ENCODE measurements around the gene CARMIL1.

DNA sequence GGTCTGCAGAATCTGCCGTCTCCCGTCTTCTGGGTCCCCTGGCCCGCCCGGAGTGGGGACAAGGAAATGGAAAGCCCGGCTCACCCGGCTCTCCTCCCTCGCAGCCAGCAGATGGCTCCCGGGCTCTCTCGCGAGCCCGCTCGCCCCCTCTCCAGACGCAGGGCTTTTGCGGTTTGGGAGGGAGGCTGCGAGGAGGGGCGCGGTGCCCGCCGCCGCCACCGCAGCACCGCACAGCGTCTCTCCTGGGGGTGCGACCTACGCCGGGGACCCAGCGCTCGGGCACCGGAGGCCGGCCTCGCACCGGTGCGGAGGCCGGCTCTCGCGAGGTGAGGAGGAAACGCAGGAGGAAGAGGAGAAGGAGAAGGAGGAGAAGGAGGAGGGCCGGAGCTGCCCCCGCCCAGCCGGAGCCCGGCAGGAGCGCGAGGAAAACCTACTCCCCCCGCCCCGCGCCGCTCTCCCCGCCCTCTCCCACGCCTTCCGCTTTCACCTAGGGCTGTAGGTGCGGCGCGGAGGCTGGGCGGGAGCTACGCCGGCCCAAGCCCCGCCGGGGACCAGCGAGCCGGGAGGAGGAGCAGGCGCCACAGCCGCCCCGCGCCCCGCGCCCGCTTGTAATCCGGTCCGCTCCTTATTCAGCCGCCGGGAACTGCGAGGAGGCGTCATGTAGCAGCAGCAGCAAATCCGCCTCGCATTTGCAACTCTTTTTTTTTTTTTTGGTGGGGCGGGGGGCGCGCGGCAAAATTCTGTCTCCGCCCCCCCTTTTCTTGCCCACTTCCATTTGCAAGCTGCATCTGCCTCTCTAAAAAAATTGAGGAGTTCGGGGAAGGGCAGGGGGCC lies at the start of gene CARMIL1:
- TF ChIP-seq CTCF (IDR thresholded peaks at IDR 0.05) = peak in 1 of 3 donors; percentile 36
- TF ChIP-seq POLR2A (IDR thresholded peaks at IDR 0.05) = no peak
